Measurements from ENCODE around the gene PPHLN1.

PPHLN1 gene

DNA sequence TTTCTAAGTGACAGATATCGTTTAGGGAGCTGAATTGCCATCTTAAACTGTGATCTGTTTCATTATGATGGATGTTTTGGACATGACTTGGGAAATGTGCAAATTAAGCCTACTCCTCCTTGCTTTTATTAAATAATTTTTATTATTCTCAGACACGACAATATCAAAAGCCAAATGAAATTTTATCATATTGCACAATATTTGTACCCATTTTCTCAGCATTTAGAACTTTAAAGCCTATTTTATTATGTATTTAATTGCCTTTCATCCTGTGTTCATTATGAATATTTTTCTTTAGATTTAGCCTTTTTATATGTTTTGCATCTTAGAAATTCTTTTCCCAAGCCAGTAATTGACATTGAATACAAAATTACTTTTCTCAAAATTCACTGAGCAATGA is 102.9 kb downstream of the PPHLN1 start:
- Mint-ChIP-seq H3K27me3 (no peaks in the 10 kb centered on the region), H3K4me3 (no peak overlapping the region), H3K9me3 (no peaks in the 10 kb centered on the region), H3K27ac (no peak overlapping the region), H3K4me1 (peaks cover 14% of the 10 kb centered on the region), H3K36me3 (peaks cover 60% of the 10 kb centered on the region)
- ATAC-seq: no peak

DNA sequence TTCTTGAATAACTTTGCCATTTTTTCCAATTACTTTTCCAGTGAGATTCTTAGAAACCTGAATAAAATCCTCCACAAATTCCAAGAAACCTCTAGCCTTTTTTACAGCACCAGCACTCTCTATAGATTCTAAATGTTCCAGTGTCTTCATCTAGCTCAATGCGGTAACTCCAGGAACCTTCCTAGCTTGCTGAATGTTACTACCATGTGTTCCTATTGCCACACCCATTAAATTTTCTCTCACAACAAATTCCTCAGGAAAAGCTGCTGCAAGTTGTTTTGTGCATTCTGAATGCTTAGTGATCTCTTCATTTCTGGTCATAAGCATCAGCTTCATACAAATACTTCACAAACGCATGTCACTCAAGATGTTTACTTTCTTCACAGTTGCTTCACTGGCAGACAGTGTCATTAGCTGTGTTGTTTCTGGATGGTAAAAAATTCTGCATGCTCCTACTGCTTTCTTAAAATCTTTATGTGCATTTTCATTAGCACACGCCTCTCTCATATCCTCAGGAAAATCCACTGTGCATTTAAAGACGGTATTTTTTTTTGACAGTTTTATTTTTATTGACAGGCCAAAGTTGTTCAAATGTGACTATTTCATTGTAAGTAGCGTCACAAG is 106.7 kb downstream of the PPHLN1 start:
- Mint-ChIP-seq H3K4me3 (no peak overlapping the region), H3K4me1 (peaks cover 10% of the 10 kb centered on the region), H3K36me3 (peaks cover 55% of the 10 kb centered on the region), H3K9me3 (no peaks in the 10 kb centered on the region), H3K27ac (no peak overlapping the region), H3K27me3 (no peaks in the 10 kb centered on the region)
- ATAC-seq: no peak

DNA sequence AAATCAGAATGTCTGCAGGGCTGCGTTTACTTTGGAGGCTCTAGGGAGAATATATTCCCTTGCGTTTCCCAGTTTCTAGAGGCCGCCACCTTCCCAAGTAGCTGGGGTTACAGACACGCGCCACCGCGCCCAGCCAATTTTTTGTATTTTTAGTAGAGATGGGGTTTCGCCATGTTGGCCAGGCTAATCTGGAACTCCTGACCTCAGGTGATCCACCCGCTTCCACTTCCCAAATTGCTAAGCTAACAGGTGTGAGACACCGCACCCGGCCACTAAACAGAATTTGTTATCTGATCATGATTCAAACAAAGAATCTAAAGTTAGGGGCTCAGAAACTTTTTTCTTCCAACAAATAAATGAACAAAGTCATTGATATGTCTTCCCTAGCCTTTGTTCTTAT is 114.6 kb downstream of the PPHLN1 start:
- H3K27ac Mint-ChIP-seq: no peak overlapping the region
- peaks cover 4% of the 10 kb centered on the region for H3K4me1 Mint-ChIP-seq
- H3K36me3 Mint-ChIP-seq: peaks cover 72% of the 10 kb centered on the region
- no peak overlapping the region for H3K4me3 Mint-ChIP-seq
- H3K27me3 Mint-ChIP-seq: no peaks in the 10 kb centered on the region
- ATAC-seq: no peak
- peaks cover 5% of the 10 kb centered on the region for H3K9me3 Mint-ChIP-seq

DNA sequence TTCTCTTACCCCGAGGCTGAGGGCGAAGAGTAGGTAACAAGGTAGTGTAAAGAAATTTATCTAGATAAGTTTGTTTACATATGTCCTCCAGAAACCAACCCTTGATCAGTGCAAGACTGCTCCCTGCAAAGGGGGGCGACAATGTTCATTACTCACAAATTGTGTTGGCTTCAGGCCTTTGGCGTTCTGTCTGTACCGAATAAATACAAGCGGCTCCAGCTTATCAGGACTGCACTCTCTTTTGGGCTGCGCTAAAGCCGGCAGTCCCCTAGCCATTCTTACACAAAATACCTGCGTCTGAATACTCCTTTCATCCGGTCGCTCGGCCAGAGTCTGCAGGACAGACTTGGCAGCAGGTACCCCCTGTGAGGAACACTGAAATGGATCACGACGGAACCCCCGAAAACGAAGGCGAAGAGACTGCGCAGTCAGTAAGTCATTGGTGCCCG is 116.4 kb downstream of the PPHLN1 start:
- H3K4me1 Mint-ChIP-seq: peaks cover 9% of the 10 kb centered on the region
- H3K9me3 Mint-ChIP-seq: peaks cover 5% of the 10 kb centered on the region
- H3K4me3 Mint-ChIP-seq: no peak overlapping the region
- peaks cover 80% of the 10 kb centered on the region for H3K36me3 Mint-ChIP-seq
- no peak for ATAC-seq
- no peaks in the 10 kb centered on the region for H3K27me3 Mint-ChIP-seq
- H3K27ac Mint-ChIP-seq: no peak overlapping the region

DNA sequence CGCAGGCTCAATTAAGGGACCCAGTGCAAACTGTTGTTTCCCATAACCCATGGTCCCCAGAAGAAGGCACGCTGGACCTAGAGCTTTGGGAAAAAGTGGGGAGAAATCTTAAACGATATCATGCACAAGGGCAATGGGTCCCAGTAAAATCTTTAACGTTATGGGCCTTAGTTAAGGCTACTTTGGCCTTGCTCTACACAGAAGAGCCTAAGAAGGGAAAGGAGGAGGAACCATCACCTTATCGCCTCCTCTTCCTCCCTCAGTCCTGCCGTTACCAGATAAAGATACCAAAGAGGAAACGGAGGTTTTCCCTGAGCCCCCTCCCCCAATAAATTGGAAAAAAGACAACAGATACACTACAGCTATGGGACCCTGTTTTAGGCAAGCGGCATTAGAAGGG is 116.9 kb downstream of the PPHLN1 start:
- H3K27me3 Mint-ChIP-seq: no peaks in the 10 kb centered on the region

DNA sequence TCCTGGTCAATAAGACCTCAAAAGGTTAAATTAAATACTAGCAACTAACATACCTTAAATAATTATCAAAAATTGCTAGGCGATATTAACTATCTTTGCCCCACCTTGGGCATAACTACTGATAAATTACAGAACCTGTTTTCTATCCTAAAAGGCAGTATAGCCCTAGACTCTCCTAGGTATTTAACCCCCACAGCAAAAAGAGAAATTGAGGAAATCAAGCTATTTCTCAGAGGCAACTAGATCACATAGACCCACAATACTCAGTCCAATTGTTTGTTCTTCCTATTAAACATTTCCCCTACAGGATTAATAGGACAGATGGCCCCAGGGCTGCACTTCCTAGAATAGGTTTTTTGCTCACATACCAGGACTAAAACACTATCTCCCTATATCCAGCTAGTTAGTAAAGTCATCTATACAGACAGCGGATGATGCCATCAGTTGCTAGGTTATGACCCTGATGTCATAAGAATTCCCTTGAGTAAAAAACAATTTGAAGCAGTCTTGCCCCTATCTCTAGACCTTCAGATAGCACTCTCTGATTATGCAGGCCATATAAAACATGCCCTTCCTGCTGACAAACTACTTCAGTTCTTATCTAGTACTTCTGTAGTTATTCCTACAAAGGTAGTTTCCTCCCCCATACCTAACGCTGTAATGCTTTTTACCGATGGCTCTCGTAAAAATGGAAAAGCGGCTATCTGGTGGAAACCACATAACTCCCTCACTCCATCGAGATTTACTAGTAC is 118.4 kb downstream of the PPHLN1 start:
- Mint-ChIP-seq H3K27me3 (no peaks in the 10 kb centered on the region), H3K9me3 (peaks cover 5% of the 10 kb centered on the region), H3K4me1 (peaks cover 29% of the 10 kb centered on the region), H3K4me3 (no peak overlapping the region), H3K27ac (no peak overlapping the region), H3K36me3 (peaks cover 92% of the 10 kb centered on the region)
- ATAC-seq: no peak

More for the DNA sequence above, 116.9 kb downstream of the PPHLN1 start:
- Mint-ChIP-seq H3K36me3 (peaks cover 82% of the 10 kb centered on the region), H3K4me3 (no peak overlapping the region), H3K4me1 (peaks cover 14% of the 10 kb centered on the region), H3K9me3 (peaks cover 5% of the 10 kb centered on the region), H3K27ac (no peak overlapping the region)
- ATAC-seq: no peak

DNA sequence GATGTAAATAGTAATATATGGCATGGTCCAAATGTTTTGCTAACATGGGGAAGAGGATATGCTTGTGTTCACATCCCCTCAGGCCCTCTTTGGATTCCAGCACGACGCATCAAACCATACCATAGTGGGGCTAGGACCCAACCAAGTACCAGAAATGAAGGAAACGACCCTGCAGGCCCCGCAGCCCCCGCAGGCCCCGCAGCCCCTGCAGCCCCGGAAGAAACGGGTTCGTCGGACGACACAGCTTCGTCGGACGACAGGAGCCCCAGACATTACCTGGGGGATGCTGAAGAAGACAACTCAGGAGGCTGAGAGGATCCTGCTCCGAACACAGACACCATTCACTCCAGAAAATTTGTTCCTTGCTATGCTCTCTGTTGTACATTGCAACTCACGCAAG is 119.9 kb downstream of the PPHLN1 start:
- ATAC-seq: no peak
- Mint-ChIP-seq H3K4me1 (peaks cover 44% of the 10 kb centered on the region), H3K4me3 (no peak overlapping the region), H3K27me3 (no peaks in the 10 kb centered on the region), H3K9me3 (peaks cover 5% of the 10 kb centered on the region), H3K36me3 (peaks cover 91% of the 10 kb centered on the region), H3K27ac (peak overlapping the region; percentile 19)

DNA sequence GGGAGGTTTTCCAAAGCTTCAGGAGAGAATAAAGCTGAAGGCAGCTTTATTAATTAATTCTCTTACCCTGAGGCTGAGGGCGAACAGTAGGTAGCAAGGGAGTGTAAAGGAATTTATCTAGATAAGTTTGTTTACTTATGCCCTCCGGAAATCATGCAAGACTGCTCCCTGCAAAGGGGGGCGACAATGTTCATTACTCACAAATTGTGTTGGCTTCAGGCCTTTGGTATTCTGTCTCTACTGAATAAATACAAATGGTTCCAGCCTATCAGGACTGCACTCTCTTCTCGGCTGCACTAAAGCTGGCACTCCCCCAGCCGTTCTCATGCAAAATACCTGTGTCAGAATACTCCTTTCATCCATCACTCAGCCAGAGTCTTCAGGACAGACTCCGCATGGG is 120.8 kb downstream of the PPHLN1 start:
- Mint-ChIP-seq H3K4me1 (peaks cover 52% of the 10 kb centered on the region), H3K9me3 (peaks cover 5% of the 10 kb centered on the region), H3K27ac (peak overlapping the region; percentile 19), H3K4me3 (no peak overlapping the region), H3K27me3 (no peaks in the 10 kb centered on the region), H3K36me3 (peaks cover 82% of the 10 kb centered on the region)
- no peak for ATAC-seq

DNA sequence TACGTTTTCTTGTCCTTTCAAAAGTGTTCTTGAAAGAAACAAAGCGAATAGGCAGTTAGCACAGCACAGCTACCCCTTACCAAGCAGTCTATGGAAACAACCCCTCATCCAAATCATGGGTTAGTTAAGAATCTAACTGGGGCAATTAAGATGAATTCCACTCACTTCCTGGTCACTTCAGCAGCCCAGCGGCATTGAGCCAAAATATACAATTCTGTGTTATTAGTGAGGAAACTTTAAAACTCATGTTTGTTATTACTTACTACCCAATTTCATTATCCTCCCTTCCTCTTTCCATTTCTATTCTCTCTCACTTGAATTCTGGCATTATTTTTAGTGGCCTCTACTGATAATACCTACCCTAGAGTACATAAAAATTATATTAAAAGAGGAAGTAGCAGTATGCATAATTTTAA is 121.4 kb downstream of the PPHLN1 start:
- Mint-ChIP-seq H3K4me1 (peaks cover 56% of the 10 kb centered on the region), H3K9me3 (peaks cover 5% of the 10 kb centered on the region), H3K36me3 (peaks cover 76% of the 10 kb centered on the region), H3K27ac (peak overlapping the region; percentile 46), H3K4me3 (no peak overlapping the region), H3K27me3 (no peaks in the 10 kb centered on the region)
- ATAC-seq: no peak

DNA sequence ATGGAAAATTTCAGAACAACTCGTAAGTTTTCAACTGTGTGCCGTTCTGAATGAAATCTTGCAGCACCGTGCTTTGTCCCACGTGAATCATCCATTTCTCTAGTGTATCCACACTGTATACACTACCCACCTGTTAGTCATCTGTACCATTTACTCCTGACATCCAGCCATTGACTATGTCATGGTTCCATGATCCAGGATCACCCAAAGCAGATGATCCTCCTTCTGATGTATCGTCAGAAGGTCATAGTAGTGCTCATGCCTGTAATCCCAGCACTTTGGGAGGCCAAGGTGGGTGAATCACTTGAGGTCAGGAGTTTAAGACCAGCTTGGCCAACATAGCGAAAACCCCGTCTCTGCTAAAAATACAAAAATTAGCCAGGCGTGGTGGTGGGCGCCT is 122.9 kb downstream of the PPHLN1 start:
- Mint-ChIP-seq H3K27ac (peak overlapping the region; percentile 20), H3K9me3 (peaks cover 5% of the 10 kb centered on the region), H3K4me1 (peaks cover 71% of the 10 kb centered on the region), H3K36me3 (peaks cover 61% of the 10 kb centered on the region), H3K4me3 (no peak overlapping the region), H3K27me3 (no peaks in the 10 kb centered on the region)
- ATAC-seq: no peak

DNA sequence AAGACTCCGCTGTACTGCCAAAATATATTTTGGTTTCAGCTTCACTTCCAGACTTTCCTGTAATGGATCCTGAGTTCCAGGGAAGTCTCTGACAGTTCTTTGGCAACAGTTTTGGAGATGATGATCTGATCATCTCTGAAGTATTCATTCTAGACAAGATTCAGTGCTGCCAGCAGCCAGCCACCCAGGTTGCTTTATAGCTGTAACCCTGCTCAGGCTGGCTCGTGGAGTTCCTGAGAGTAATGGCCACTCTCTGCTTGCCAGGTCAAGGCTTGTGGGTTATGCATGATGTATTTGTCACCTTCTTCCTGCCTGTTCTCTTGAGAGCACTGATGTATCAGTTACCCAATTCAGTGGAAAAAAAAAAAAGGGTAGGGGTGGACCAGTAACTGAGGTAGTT is 124.3 kb downstream of the PPHLN1 start:
- H3K27me3 Mint-ChIP-seq: no peaks in the 10 kb centered on the region
- H3K4me3 Mint-ChIP-seq: no peak overlapping the region
- peaks cover 47% of the 10 kb centered on the region for H3K36me3 Mint-ChIP-seq
- ATAC-seq: peak; percentile 55
- peak overlapping the region; percentile 20 for H3K27ac Mint-ChIP-seq
- peaks cover 78% of the 10 kb centered on the region for H3K4me1 Mint-ChIP-seq
- no peaks in the 10 kb centered on the region for H3K9me3 Mint-ChIP-seq

DNA sequence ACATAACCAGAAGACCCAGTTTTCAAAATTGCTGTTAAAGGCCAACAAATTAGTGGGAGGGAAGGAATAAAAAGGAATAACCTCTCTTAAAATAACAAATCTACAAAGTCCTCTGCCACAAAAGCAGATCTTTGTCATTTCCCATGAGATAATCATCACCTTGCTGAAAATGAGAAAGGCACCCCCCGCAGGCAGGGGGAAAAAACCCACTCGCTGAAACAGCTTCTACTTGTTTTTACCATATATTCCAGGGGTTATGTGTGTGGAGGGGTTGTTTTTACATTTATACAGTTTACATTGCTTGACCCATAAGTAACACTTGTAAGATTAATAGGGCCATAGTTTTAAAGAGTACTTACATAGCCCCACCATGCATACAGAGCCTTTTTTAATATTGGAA is 132.6 kb downstream of the PPHLN1 start:
- ATAC-seq: no peak
- H3K27ac Mint-ChIP-seq: no peak overlapping the region
- H3K4me3 Mint-ChIP-seq: no peak overlapping the region
- no peaks in the 10 kb centered on the region for H3K27me3 Mint-ChIP-seq
- no peaks in the 10 kb centered on the region for H3K9me3 Mint-ChIP-seq
- peaks cover 36% of the 10 kb centered on the region for H3K36me3 Mint-ChIP-seq
- H3K4me1 Mint-ChIP-seq: peaks cover 19% of the 10 kb centered on the region

DNA sequence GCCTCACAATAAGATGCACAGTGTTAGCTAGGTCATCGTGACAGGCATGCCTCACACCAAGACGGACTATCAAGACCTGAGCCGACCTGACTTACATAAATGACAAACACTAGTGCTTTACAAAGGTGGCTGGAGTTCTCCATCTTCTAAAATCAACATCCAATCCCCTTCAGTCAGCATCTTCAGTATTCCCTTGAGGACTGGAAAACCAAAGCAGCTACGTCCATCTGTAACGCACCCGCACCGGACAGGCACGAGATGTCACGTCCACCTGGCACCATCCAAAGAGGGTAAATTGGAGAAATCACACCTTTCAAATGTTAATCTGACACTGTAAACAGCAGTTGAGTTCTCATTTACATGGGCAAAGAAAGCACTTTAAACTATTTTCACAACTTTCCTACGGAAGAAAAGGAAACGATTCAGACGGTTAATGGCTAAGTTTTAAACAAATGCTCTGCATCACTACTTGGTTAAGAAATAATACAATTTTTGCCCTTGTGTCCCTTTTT is 133.4 kb downstream of the PPHLN1 start:
- H3K27me3 Mint-ChIP-seq: no peaks in the 10 kb centered on the region
- H3K9me3 Mint-ChIP-seq: no peaks in the 10 kb centered on the region
- no peak overlapping the region for H3K4me3 Mint-ChIP-seq
- no peak for ATAC-seq
- H3K27ac Mint-ChIP-seq: no peak overlapping the region
- H3K4me1 Mint-ChIP-seq: peaks cover 16% of the 10 kb centered on the region
- H3K36me3 Mint-ChIP-seq: peaks cover 43% of the 10 kb centered on the region

DNA sequence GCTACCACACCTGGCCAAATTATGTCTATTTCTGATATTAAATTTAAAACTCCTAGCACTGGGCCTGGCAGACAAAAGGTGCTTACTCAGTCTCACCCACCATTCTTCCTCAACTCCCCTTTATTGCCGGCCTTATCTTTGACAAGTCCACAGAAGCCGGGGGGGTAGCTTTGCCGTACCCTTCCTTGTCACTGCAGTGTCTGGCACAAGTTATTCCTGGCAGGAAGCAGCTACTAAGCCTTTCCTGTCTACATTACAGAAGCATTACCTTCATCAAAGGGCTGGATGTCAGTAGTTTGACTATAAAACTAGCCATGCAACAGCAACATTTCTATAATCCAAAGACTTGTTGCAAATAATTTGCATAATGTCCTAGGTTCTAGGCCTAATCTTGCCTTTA is 136.5 kb downstream of the PPHLN1 start:
- Mint-ChIP-seq H3K27me3 (no peaks in the 10 kb centered on the region), H3K27ac (peak overlapping the region; percentile 11), H3K9me3 (no peaks in the 10 kb centered on the region), H3K4me3 (no peak overlapping the region), H3K4me1 (peaks cover 9% of the 10 kb centered on the region), H3K36me3 (peaks cover 56% of the 10 kb centered on the region)
- ATAC-seq: no peak

DNA sequence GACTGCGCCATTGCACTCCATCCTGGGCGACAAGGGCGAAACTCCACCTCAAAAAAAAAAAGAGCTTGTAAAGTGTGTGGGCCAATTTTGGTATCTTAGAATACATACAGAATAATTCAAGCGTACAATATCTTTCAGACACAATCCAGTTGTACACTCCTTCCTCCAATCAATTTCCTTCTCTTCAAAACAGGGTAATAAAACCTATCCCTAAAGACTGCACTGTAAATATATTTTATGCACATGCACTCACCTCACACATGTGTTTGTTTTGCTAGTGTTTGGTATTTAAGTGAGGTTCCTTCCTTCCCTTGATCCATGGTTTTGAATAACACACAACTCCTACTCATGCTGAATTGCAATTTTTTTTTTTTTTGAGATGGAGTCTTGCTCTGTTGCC is 137.7 kb downstream of the PPHLN1 start:
- H3K4me3 Mint-ChIP-seq: no peak overlapping the region
- H3K27ac Mint-ChIP-seq: peak overlapping the region; percentile 8
- H3K36me3 Mint-ChIP-seq: peaks cover 51% of the 10 kb centered on the region
- no peaks in the 10 kb centered on the region for H3K27me3 Mint-ChIP-seq
- H3K4me1 Mint-ChIP-seq: peaks cover 19% of the 10 kb centered on the region
- H3K9me3 Mint-ChIP-seq: no peaks in the 10 kb centered on the region
- no peak for ATAC-seq

DNA sequence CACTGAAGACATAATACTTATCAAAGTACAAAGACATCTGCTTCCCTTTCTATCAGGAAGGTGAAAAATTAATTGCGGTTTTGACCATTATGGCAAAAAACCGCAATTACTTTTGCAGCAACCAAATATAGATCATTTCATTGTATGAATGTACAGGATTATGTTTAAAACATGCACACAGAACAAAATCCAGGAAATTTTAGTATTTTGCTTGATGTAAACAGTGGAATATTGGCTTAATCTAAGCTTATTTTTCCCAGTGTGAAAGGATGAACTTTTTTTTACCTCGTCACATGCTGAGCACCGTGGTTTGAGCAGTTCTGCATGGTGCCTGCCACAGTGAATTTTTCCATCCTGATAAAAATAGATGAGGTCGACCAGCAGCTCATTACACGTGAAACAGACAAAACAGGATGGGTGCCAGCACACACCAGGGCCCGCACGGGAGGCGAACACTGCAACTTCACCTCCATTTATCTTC is 142.4 kb downstream of the PPHLN1 start:
- H3K4me1 Mint-ChIP-seq: peaks cover 50% of the 10 kb centered on the region
- no peaks in the 10 kb centered on the region for H3K9me3 Mint-ChIP-seq
- peak; percentile 78 for ATAC-seq
- peak overlapping the region; percentile 76 for H3K27ac Mint-ChIP-seq
- H3K36me3 Mint-ChIP-seq: peaks cover 26% of the 10 kb centered on the region
- no peaks in the 10 kb centered on the region for H3K27me3 Mint-ChIP-seq
- H3K4me3 Mint-ChIP-seq: peak overlapping the region; percentile 78
